Skin epidermis (tissue), 12 donors: Measurements from ENCODE around the gene ARMC3.
A peak's percentile ranks its signal among the peaks of the same experiment; 100 is the strongest.
"Not testable (repeated sequence)": the region's sequence is repeated elsewhere in the genome, so short reads cannot be mapped to it uniquely, and the experiment has no call there.

ENCODE experiments used
- H3K27ac ChIP-seq, 21 experiments: fragments of 200-600 bp; sonication (generic) in 11 of 21; one replicate each; pipeline ENCODE4 v1.5.0; 2020; ENCODE audit warnings: mild to moderate bottlenecking in 3 of 21, inconsistent platforms in 2 of 21, moderate library complexity in 2 of 21
- H3K4me3 ChIP-seq, 7 experiments: fragments of 200-600 bp; sonication (generic) in 2 of 7; one replicate each; pipeline ENCODE4 v1.5.0; 2020; ENCODE audit warnings: inconsistent platforms in 2 of 7, mild to moderate bottlenecking in 2 of 7, moderate library complexity in 1 of 7

Gene ARMC3

DNA sequence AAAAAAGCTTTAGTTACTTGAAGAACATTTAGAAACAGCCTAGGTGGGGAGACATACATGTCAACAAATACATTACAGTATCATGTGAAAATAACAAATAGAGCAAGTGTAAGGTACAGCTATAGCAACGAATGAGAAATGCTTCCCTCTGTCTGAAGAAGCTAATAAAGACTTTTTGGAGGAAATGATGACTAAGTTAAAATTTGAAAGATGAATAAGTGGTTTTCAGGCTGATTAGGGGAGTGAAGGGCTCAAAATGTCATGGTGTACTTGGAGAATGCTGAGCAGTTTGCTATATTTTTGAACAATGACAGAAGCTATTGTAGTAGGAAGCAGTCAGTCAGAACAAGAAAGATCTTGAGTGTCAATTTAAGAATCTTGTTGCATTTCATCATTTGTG lies 2.8 kb upstream of the ARMC3 start:
- no peak overlapping the region for H3K4me3 ChIP-seq

DNA sequence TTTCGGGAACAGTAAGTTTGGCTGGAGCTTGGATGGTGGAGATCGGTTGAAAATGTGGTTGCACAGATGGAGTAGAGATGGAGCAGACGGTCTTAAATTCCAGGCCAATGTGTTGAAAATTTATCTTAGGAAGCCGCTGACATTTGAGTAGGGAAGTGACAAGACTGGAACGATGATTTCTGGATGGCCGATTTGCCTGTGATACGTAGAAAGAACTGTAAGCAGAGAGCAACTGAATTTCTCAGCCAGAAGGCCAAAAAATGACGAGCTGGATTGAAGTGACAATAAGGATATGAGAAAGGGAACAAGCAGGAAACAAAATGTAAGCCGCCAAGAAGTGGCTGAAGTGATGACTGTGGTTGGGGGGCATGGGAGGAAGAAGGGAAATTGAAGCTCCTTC lies 687 bp upstream of the ARMC3 start:
- Histone ChIP-seq H3K27ac (no peak overlapping the region), H3K4me3 (no peak overlapping the region)

More for the DNA sequence above, 2.8 kb upstream of the ARMC3 start:
- no peak overlapping the region for H3K27ac ChIP-seq

DNA sequence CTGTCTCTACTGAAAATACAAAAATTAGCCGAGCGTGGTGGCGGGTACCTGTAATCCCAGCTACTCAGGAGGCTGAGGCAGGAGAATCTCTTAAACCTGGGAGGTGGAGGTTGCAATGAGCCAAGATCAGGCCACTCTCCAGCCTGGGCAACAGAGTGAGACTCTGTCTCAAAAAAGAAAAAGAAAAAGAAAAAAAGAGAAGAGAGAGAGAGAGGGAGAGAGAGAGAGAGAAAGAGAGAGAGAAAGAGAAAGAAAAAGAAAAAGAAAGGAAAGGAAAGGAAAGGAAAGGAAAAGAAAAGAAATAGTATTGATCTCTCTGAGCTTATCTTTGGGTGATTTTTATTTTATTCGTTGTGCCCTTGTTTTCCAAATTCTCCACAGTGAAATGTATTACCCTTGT lies 1.2 kb downstream of the ARMC3 start:
- not testable (repeated sequence) for H3K4me3 ChIP-seq, H3K27ac ChIP-seq

DNA sequence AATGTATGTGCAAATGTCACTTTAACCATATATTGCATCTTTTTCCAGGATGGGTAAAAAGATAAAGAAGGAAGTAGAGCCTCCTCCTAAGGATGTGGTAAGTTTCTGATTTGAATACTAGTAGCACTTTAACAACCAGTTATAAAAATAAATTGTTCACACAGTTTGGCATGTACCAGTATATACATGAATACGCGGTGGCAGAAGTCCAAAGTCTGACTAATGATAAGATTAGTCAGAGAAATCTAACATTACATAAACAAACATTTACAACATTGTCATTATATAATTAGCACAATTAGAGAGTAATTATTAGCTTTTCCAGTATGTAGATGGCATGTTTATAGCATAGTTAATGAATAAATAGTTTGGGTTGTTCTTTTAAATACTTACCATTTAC lies 4.1 kb downstream of the ARMC3 start:
- Histone ChIP-seq H3K27ac (no peak overlapping the region), H3K4me3 (no peak overlapping the region)

DNA sequence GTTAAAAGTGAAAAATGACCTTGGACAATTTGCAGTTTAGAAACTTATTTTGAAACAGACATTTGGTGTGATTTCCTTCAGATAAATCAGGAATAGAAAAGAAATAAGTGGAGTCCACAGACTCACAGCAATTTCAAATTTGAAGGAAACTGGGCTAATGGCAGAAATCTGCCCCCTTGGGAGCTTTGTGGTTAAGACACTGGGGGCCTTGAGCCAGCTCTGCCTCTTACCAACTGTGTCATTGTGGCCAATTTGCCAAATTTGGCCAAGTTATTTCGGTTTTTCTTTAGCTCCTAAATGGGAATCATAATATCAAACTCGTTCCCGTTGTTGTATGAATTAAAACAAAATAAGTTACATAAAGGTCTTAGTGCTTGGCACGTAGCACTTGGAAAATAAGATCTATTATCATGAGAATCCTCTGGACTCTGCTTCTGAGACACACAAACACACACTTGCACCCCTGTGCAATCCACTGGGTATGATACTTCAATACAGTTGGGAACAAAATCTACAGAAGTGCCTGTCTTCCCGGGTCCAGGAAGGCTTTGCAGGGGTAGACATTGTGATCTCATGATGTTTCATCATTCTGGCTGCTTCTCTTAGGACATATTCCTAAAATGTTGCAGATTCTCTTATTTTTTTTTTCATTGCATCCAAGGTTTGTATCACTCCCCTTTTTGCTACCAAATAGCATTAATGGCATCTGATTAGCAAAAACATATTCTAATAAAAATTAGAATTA lies 4.9 kb downstream of the ARMC3 start:
- peak overlapping the region in 1 of 21 experiments; percentile 24 for H3K27ac ChIP-seq
- no peak overlapping the region for H3K4me3 ChIP-seq

DNA sequence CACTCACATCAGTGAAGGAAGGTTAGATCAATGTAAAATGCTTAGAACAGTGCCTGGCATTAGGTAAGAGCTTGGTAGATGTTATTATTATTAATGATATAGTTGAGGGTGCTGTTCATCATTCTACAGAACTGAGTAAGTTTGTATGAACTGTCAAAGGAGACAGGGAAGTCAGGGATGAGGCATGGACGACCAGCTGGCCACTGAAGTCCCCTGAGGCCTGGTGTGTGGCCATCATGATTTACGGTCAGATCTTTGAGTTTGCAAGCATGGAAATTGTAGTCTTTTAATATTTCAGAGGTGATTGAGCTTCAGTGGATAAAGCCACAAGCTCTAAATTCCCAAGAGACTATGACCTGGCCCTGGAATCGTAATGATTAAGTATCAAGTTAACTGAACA lies 6.9 kb downstream of the ARMC3 start:
- no peak overlapping the region for H3K27ac ChIP-seq

DNA sequence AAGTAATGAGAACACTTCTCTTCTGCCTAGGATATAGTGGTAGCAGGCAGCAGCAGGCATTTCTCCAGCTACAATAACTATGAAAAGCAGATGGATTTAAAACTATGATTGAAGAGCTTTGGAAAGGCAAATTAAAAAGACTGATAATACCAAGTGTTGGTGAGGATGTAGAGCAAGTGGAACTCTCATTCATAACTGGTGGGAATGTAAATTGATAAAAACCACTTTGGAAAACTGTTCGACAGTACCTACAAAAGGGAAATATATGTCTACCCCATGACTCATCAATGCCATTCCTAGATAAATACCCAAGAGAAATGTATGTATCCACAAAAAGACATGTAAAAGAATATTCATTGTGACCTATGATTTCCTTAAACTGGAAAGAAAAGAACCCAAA lies 14.6 kb downstream of the ARMC3 start:
- Histone ChIP-seq H3K4me3 (no peak overlapping the region), H3K27ac (no peak overlapping the region)

More for the DNA sequence above, 6.9 kb downstream of the ARMC3 start:
- no peak overlapping the region for H3K4me3 ChIP-seq

DNA sequence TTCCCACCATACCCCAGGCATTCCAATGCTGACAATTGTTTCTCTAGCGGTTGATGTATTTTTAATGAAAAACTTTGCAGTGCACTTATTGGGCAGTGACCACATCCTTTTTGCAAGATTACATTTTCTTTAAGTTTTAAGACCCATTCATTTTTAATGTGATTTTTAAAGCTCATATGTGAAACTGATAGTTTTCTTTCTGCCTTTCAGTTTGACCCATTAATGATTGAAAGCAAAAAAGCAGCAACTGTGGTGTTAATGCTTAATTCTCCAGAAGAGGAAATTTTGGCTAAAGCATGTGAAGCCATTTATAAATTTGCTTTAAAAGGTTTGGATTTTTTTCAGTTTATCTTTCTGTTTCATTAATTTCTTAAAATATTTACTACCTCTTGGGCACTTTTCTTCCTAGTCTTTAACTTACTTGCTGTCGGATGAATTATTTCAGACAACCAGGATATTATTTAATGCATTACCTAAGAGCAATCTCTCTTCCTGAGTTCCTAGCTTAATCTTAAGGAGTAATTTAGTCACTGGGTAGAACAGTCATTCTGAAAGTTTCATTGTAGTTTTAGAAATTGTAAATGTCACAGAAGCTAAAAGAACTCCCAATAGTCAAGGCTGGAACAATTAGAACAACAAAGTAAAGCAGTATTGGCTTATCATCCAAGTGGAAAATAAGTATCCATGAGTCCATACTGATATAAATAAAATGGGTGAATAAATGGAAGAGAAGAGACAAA lies 18.3 kb downstream of the ARMC3 start:
- H3K27ac ChIP-seq: no peak overlapping the region

DNA sequence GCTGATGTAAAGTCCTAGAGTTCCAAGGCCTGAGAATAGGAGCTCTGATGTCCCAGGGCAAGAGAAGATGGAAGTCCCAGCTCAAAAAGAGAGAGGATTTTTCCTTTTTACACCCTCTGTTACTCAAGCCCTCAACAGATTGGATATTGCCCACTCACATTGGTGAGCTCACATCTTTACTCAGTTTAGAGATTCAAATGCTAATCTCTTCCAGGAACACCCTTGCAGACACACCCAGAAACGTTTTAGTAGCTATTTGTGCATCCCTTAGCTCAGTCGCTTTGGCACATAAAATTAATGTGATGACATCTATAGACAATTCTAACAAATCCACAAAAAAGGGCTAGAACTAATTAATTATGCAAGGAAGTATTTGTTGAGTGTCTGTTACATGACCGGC lies 27.1 kb downstream of the ARMC3 start:
- Histone ChIP-seq H3K27ac (no peak overlapping the region), H3K4me3 (no peak overlapping the region)

More for the DNA sequence above, 18.3 kb downstream of the ARMC3 start:
- no peak overlapping the region for H3K4me3 ChIP-seq

DNA sequence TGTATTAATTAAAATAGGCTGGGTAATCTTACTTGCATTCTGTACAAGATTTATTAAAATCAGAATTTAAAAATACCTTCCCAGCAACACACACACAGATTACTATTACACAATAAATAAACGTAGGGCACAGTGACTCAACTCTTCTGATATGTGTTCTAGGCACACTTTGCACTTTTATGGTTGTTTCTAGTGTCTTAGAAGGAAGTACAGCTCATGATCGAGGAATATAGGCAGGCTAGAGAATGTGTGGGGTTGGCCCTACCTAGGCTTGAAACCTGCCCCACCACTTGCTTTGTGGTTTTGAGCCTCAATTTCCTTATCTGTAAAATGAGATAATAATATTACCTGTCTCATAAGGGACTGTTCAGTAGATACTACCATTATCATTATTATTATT lies 30.5 kb downstream of the ARMC3 start:
- Histone ChIP-seq H3K4me3 (no peak overlapping the region), H3K27ac (no peak overlapping the region)

DNA sequence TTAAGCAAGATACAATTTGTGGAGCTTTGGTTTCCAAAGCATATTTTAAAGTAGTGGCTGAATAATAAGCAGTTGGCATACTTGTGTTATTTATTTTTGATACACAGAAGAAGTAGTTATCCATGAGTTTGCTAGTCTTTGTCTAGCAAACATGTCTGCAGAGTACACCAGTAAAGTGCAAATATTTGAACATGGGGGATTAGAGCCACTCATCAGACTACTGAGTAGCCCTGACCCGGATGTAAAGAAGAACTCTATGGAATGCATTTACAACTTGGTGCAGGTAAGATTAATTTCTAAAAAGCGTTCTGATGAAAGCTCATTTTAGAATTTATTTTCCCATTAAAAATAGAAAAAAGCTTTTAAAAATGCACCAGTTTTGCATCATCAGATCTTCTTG lies 31.4 kb downstream of the ARMC3 start:
- Histone ChIP-seq H3K4me3 (no peak overlapping the region), H3K27ac (no peak overlapping the region)

DNA sequence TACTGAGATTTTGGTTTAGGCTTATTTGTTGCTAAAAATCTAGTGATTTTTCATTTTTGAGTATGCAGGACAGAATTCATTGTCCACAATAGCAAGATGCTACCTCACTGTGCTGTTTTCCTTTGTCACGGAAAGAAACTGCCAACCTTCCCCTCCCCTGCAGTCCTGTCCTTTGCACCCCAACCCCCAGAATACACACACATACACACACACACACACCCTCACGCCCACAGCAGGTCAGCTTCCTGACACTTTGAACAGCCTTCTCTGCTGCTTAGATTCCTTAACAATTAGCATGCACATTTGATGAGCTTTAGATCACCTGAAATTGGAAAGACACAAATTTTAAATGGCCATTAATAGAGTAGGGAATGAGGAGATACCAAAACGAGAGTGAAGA lies 32.1 kb downstream of the ARMC3 start:
- H3K4me3 ChIP-seq: no peak overlapping the region
- no peak overlapping the region for H3K27ac ChIP-seq

DNA sequence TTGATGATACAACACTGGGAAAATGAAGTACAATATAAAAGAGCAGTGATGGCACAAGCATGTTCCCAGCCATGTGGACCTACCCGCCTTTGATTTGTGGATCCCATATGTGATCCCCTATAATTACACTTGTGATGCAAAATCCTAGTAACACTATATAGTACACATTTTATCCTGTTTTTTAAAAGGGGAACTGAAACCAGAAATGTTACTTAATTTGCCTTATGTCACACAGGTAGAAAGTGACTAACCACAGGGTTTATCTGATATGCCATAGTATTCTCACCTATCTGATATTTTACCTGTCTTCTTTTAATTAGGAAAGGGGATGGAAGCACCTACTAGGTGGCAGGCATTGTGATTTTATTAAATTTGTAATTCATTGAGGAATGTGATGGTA lies 35.0 kb downstream of the ARMC3 start:
- Histone ChIP-seq H3K4me3 (no peak overlapping the region), H3K27ac (no peak overlapping the region)

DNA sequence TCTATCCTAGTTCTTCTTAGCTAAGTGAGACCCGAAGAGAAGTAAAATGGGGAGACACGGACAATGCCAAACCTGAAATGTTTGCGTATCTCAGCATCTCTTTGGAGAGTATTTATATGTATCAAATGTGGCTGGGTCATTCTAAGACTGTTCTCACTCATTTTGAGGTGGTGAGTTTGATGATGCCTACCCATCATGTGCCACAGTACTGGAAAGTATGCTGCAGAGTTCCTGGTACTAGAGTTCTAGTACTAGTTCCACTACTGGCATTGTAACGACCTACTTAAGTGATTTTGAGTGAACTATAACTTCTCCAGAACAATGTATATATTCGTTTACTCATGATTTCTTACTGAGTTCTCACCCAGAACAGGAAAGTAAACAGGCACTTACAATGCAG lies 41.9 kb downstream of the ARMC3 start:
- H3K4me3 ChIP-seq: no peak overlapping the region

DNA sequence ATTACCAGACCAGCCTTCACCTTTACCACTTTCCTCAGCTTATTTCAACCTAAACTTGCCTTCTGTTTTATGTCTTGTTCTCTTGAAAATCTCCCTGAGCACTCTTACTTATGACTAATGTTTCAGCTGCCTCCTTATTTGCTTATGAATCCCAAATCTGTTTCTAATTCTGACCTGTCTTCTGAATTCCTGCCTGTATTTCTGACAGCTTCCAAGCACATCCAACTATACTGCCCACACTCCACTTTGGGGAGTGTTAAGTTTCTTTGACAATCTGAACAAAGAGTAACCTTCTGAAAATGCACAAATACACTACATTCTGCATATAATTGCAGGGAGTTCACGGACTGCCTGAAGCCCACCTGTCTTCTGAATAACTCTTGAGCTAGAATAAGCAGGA lies 48.7 kb downstream of the ARMC3 start:
- Histone ChIP-seq H3K4me3 (no peak overlapping the region), H3K27ac (no peak overlapping the region)

More for the DNA sequence above, 41.9 kb downstream of the ARMC3 start:
- H3K27ac ChIP-seq: no peak overlapping the region

DNA sequence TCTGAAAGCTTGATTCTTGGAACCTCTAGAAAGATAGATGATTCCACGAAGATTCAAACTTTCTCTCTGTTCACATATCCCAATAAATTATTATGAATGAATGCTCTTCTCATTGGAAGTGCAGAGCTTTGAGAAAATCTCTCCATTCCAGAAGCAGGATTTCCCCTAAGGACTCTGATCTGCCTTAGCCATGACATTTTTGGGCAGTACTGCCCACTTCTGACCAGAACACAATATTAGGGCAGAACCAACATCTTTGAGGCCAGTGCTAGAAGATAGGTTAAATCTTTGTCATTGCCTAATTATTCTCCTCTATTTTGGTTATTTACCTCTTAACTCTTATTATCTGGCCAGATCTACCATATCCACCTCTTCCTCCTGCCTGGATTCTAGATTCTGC lies 49.9 kb downstream of the ARMC3 start:
- no peak overlapping the region for H3K4me3 ChIP-seq

DNA sequence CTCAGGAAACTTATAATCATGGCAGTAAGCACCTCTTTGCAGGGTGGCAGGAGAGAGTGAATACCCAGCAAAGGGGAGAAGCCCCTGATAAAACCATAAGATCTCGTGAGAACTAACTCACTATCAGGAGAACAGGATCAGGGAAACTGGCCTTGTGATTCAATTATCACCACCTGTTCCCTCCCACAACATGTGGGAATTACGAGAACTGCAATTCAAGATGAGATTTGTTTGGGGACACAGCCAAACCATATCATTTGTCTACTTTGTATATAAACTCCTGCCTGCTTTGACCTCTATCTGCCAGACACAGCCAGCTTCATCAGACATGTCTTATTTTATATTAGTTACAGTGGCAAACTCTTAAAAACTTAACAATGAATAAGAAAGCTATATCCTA lies 50.4 kb downstream of the ARMC3 start:
- Histone ChIP-seq H3K27ac (no peak overlapping the region), H3K4me3 (no peak overlapping the region)

More for the DNA sequence above, 49.9 kb downstream of the ARMC3 start:
- H3K27ac ChIP-seq: no peak overlapping the region

DNA sequence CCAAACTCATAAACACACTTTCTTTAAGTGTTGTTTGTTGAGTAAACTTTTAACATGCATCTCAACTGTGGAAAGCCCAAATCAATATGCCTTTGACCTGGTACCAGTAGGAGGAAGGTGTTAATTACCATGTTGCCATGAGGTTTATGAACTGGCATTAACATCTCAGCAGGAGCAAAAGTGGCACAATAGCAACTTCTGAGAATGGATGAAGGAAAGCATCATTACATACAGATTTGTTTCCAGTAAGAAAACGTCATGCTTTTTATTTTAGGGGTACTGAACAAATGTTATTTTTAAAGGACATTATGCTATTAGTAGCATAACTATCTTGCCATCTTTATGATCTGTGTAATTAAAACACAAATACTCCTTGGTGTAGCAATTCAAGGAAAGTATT lies 51.1 kb downstream of the ARMC3 start:
- Histone ChIP-seq H3K27ac (no peak overlapping the region), H3K4me3 (no peak overlapping the region)

DNA sequence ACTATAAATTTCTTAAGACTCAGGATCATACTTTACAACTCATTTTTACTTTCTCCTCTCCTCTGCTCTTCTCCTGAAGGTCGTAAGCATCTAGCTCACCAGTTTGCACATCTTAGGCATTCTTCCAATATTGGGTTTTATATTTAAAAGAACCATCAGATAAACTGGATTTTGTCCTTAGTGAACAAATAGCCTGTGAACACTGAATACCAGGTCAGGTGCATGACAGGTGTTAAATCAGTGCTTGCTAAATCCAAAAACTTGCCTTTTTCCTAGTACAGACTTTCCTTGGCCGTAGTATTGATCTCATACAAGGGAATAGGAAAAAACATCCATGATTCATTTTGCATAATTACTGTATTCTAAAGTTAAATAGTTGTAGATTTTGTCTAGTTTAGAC lies 53.0 kb downstream of the ARMC3 start:
- Histone ChIP-seq H3K27ac (no peak overlapping the region), H3K4me3 (no peak overlapping the region)

DNA sequence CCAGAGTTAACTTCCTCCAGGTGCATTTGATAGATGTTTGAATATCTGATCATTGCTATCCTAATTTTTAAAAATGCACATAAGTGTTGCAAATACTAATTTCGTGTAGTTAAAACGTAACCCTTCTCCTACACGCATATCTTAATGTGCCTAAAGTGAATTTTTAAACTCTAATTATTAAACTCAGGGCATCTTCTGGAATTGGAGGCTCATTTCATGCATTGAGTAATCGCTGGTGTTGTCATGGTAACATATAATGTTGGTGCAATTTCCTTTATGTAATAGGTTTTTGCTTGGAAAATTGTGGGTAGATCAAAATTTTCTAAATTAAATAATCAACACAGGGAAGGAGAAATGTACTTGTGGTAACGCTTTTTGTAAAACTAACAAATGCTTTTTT lies 56.2 kb downstream of the ARMC3 start:
- H3K4me3 ChIP-seq: no peak overlapping the region

DNA sequence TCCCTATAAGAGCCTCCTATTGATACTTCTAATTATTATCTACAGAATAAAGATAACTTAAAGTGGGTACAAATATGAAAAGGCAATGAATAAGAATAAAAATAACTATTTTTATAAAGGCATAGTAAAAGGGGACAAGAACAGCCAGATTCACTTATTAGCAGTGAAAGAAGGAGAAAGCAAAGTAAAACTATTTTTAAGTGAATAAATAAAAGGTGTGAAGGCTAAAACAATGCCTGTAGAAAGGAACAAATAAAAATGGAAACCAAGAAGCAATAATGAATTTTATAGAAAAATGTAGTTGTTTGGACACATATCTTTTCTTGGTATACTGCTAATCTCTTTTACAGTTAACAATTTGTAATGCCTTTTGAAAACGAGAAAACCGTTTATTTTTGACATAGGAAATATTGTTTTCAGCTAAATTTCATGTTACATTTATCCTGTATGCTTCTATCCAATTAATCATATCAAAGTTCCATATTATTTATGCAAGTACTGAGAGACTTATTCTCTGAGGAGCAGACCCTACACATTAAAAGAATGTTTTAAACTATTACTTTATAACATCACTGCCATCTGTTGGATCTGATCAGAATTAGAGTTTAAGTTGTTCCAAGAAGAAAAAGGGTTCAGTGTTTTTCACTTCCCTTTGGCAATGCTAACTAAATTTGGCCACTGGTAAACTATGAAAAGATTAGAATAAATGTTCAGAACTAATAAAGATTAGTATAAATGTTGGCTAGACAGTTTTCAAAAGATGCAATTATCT lies 59.1 kb downstream of the ARMC3 start:
- H3K4me3 ChIP-seq: no peak overlapping the region

More for the DNA sequence above, 56.2 kb downstream of the ARMC3 start:
- H3K27ac ChIP-seq: no peak overlapping the region

More for the DNA sequence above, 59.1 kb downstream of the ARMC3 start:
- H3K27ac ChIP-seq: no peak overlapping the region
